NCI-H1694 (cell line): Measurements from ENCODE around the gene COX5A.

ENCODE experiments used
- DNase-seq: peaks from one replicate; lab custom pipeline; 2025; lab: John Stamatoyannopoulos, UW

Gene COX5A

GRCh38 chr15:74937590-74938371, at the start of gene COX5A:
Gene COX5A, minus strand, starts transcription at chr15:74938073. Its CDS starts 59 bp downstream, at chr15:74938014.
- DNase-seq, result peak; percentile 83

- no peak for DNase-seq
Observed at GRCh38 chr15:74983725-74984231, 45.9 kb upstream of the COX5A start.

DNA sequence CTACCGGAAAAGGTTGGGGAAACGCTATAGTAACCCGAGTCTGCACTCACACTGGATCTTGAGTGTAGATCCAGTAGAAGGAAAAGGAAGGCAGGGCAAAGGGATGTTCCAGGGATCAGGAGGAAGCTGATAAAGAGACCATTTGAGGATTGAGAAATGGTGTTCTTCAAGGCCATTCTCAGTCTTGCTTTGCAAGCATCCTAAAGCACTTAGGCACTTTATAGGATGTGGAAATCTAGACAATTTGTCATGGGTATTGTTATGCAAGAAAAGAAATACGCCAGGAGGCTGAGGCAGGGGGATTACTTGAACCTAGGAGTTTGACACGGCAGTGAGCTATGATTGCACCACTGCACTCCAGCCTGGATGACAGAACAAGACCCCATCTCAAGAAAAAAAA, 44.3 kb upstream of the COX5A start:
- DNase-seq, result no peak

DNA sequence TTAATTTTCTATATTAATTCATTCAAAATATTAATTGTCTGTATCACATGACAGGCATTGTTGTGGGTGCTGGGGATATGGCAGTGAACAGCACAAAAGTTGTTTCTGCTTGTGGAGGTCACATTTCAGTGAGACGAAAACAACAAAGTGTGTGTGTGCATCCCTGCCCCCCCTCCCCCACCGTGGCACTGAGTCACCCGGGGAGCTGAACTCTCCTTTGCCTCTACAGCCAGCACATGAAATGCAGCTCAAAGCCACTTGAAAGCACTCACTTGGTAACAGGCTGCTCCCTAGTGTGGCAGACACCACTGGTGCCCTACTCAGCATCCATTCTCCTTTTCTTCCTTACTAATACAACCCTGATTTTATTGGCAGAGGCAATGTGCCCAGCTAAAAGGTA, 40.6 kb upstream of the COX5A start:
- DNase-seq, result no peak

GRCh38 chr15:74978077-74978476, 40.2 kb upstream of the COX5A start:
- DNase-seq, result no peak

GRCh38 chr15:74977599-74977998, 39.7 kb upstream of the COX5A start:
- DNase-seq, result peak; percentile 70

GRCh38 chr15:74976159-74976558, 38.3 kb upstream of the COX5A start:
- no peak for DNase-seq

DNA sequence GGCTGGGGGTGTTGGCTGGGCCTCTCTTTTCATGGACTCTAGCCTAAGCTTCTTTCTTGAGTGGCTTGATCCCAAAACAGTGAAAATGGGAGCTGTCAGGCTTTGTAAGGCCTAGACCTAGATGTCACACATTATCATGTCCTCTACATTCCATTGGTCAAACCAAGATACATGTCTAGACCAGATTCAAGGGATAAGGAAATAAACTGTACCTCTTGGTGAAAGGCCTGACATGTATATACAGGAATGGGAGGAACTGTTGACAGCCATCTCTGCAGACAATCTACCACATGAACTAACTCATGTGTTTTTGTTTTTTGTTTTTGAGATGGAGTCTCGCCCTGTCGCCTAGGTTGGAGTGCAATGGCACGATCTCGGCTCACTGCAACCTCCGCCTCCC, 29.8 kb upstream of the COX5A start:
- no peak for DNase-seq

- DNase-seq, result peak; percentile 40
Observed at GRCh38 chr15:74964794-74965193, 26.9 kb upstream of the COX5A start.

- DNase-seq, result peak; percentile 62
Observed at GRCh38 chr15:74963213-74963612, 25.3 kb upstream of the COX5A start.

GRCh38 chr15:74962671-74963070, 24.8 kb upstream of the COX5A start:
- DNase-seq, result no peak

DNA sequence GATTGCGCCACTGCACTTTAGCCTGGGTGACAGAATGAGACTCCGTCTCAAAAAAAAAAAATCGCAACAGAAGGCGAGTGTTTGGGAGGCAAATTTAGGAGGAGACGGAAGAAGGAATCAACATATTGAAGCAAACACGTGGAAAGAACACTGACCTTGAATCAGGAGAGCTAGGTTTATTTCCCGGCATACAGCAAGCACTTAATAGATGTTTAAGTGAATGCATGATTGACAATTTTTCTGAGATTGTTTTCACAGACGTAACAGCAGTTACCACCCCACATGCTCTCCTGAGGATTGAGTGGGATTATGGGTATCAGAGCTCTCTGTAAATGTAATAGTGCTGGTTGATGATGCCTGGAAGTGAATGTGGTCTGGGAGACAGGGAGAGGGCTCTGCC, 24.3 kb upstream of the COX5A start:
- no peak for DNase-seq

GRCh38 chr15:74961616-74962015, 23.7 kb upstream of the COX5A start:
- DNase-seq, result no peak

DNA sequence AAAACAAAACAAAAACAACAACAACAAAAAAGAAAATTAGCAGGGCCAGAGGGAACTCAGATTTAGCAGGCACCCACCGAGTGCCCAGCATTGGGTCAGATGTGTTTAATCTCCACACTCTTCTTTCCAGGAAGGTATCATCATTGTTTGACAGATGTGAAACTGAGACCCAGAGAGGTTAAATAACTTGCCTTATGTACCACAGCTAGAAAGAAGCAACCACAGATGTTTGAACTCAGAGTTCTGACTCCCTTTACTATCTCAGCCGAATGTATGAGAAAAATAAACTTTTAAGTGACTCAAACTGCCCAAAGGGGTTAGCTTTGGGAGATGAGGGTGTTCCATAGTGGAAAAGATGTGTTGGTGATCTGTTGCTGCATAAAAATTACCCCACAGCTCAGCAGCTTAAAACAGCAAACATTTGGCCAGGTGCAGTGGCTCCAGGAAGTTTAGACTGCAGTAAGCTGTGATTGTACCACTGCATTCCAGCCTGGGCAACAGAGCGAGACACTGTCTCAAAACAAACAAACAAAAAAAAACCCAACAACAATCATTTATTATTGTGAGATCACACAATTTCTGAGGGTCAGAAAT, 23.2 kb upstream of the COX5A start:
- no peak for DNase-seq

GRCh38 chr15:74960286-74960685, 22.4 kb upstream of the COX5A start:
- no peak for DNase-seq

DNA sequence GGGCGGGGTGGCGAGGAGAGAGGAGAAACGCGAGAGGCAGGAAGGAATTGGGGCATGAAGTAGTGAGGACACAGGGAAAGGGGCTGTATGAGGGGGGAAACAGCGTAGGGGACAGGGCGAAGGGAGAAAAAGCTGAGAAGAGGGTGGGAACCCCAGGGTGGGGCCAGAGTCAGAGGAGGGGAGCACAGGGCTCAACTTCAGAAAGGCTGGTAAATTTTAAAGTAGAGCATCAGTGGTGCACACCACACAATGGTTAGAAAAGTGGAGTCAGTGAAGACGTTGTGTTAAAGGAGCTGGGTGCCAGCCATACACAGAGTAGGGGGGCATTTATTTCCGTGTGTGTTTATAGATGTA, 21.7 kb upstream of the COX5A start:
- no peak for DNase-seq

DNA sequence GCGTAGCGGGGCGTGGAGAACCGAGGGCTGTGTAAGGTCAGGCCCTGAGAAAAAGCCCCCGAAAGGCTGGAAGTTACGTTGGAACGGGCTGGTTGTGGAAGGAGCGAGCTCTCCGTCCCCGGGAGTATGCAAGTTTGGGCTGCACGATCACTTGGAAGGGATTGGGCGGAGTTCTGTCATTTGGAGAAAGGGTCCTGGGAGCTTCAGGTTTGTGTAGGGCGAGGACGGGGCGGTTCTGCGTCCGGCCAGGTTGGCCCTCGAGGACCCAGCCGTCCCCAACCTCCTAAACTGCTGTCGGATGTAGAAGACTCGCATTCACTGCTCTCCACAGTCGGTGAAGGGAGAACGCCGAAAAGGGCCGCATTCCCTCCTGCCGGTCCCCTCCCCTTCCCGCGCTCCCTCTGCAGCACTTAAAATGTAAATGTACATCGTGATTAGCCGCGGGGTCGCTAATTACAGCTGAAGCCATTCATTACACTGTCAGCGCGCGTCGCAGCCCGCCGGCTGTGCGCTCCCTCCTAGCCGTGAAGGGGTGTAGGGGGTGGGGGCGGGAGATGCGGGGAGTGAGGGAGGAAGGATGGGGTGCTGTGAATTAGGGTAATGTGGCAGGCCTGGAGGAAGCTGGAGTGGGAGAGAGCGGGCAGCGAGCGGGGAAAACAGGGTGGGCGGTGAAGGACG, 21.2 kb upstream of the COX5A start:
- no peak for DNase-seq

GRCh38 chr15:74958320-74958907, 20.5 kb upstream of the COX5A start:
- peak; percentile 89 for DNase-seq

GRCh38 chr15:74957476-74958035, 19.7 kb upstream of the COX5A start:
- DNase-seq, result no peak

GRCh38 chr15:74956648-74957475, 19.0 kb upstream of the COX5A start, which contains the start of gene RPP25:
Gene RPP25, minus strand, starts transcription at chr15:74956772. Its CDS starts 189 bp downstream, at chr15:74956583.
- DNase-seq, result peak; percentile 56
